Hepatocyte (in vitro differentiated cells): ENCODE measurements around the gene PBX3. TPM values are rescaled to one million over a fixed set of nuclear protein-coding genes. Genes with fewer than 3 reads are reported as not detected.

ENCODE experiments used
- DNase-seq: peaks from one replicate; pipeline ENCODE4 v3.0.0-alpha.2; 2016; ENCODE audit warnings: low spot score
- H2AFZ ChIP-seq: fragments of 200-600 bp; sonication (generic); 2 replicates; pipeline ENCODE4 v1.6.0; 2016; ENCODE audit warnings: antibody characterized with exemption, mild to moderate bottlenecking
- H3K27ac ChIP-seq: fragments of 200-600 bp; sonication (generic); 2 replicates; pipeline ENCODE4 v1.5.1; 2016; ENCODE audit warnings: mild to moderate bottlenecking
- H3K27me3 ChIP-seq: fragments of 200-600 bp; sonication (generic); 2 replicates; pipeline ENCODE4 v1.6.1; 2016
- H3K36me3 ChIP-seq: fragments of 200-600 bp; sonication (generic); replicated peaks from 2 replicates; pipeline ENCODE4 v1.5.1; 2016; ENCODE audit warnings: low read depth; ENCODE audit not compliant: insufficient read depth
- H3K4me1 ChIP-seq: fragments of 200-600 bp; sonication (generic); 2 replicates; pipeline ENCODE4 v1.5.1; 2016; ENCODE audit warnings: mild to moderate bottlenecking, moderate library complexity; ENCODE audit not compliant: insufficient read depth
- H3K4me2 ChIP-seq: fragments of 200-600 bp; sonication (generic); 2 replicates; pipeline ENCODE4 v1.6.0; 2016
- H3K4me3 ChIP-seq: fragments of 200-600 bp; sonication (generic); 2 replicates; pipeline ENCODE4 v1.5.1; 2016; ENCODE audit warnings: mild to moderate bottlenecking
- H3K79me2 ChIP-seq: fragments of 200-600 bp; sonication (generic); 2 replicates; pipeline ENCODE4 v1.6.0; 2017; ENCODE audit warnings: mild to moderate bottlenecking
- H3K9me2 ChIP-seq: fragments of 200-600 bp; sonication (generic); replicated peaks from 2 replicates; pipeline ENCODE4 v1.6.0; 2017; ENCODE audit warnings: mild to moderate bottlenecking; ENCODE audit not compliant: insufficient read depth
- H3K9me3 ChIP-seq: fragments of 200-600 bp; sonication (generic); 2 replicates; pipeline ENCODE4 v1.5.1; 2016; ENCODE audit warnings: low read depth, mild to moderate bottlenecking
- H4K20me1 ChIP-seq: fragments of 200-600 bp; sonication (generic); 2 replicates; pipeline ENCODE4 v1.6.0; 2016; ENCODE audit warnings: mild to moderate bottlenecking; ENCODE audit not compliant: insufficient read depth, poor library complexity, severe bottlenecking
- CTCF ChIP-seq: fragments of 200-600 bp; sonication (generic); IDR thresholded peaks from 2 replicates; pipeline ENCODE4 v1.5.1; 2016; ENCODE audit warnings: antibody characterized with exemption, mild to moderate bottlenecking; ENCODE audit not compliant: poor library complexity
- EZH2 ChIP-seq: fragments of 200-600 bp; sonication (generic); IDR thresholded peaks from 2 replicates; pipeline ENCODE4 v1.6.1; 2016; ENCODE audit warnings: antibody characterized with exemption, mild to moderate bottlenecking, borderline replicate concordance
- EZH2phosphoT487 ChIP-seq: fragments of 200-600 bp; sonication (generic); IDR thresholded peaks from one replicate; pipeline ENCODE4 v1.6.1; 2018; ENCODE audit warnings: antibody characterized with exemption, mild to moderate bottlenecking, low read depth, moderate library complexity; ENCODE audit not compliant: unreplicated experiment, severe bottlenecking
- whole genome bisulfite sequencing: methylation state at CpG from one replicate; pipeline ENCODE4 v1.1.6; 2016; ENCODE audit warnings: low lambda C conversion rate; ENCODE audit errors: missing lambda C conversion rate; 5-methylcytosine and 5-hydroxymethylcytosine counted together
- polyA plus RNA-seq: library from polyadenylated mRNA; unstranded; fragments of >200 nt; fragmentation: Nextera tagmentation; extraction: Ambion mirVana; gene quantifications from 2 replicates; pipeline ENCODE4 v1.2.1, GENCODE V29; 2016
- total RNA-seq: library from RNA; depleted of rRNA; stranded (reverse); fragments of >200 nt; gene quantifications from 2 replicates; pipeline ENCODE4 v1.2.3, GENCODE V29; 2014

PBX3 gene
- total and polyA plus RNA-seq, 2 experiments from 2014 or later, result 15.9 to 23.3 TPM

- H3K79me2 ChIP-seq, result no peaks in the 10 kb centered on the region
- H3K36me3 ChIP-seq, result no peaks in the 10 kb centered on the region
- no peak for DNase-seq
- no peak overlapping the region for H3K27ac ChIP-seq
- no peaks in the 10 kb centered on the region for H4K20me1 ChIP-seq
- no peak overlapping the region for H3K4me3 ChIP-seq
- WGBS, result 63% methylated on average over 5 of the region's 5 CpGs
- no peaks in the 10 kb centered on the region for H3K27me3 ChIP-seq
- H3K9me2 ChIP-seq, result no peaks in the 10 kb centered on the region
- peak overlapping the region; percentile 43 for H3K4me2 ChIP-seq
- H3K4me1 ChIP-seq, result no peaks in the 10 kb centered on the region
- no peak overlapping the region for H2AFZ ChIP-seq
- TF ChIP-seq EZH2phosphoT487 (no peak), EZH2 (no peak), CTCF (no peak)
- no peaks in the 10 kb centered on the region for H3K9me3 ChIP-seq
Observed at GRCh38 chr9:125843646-125844045, 96.5 kb downstream of the PBX3 start.

GRCh38 chr9:125844611-125845010, 97.4 kb downstream of the PBX3 start:
- DNase-seq, result no peak
- H3K27ac ChIP-seq, result no peak overlapping the region
- no peaks in the 10 kb centered on the region for H3K36me3 ChIP-seq
- no peak overlapping the region for H3K4me3 ChIP-seq
- H3K79me2 ChIP-seq, result no peaks in the 10 kb centered on the region
- 71% methylated on average over 3 of the region's 3 CpGs for WGBS
- H3K4me1 ChIP-seq, result no peaks in the 10 kb centered on the region
- no peak overlapping the region for H3K4me2 ChIP-seq
- no peaks in the 10 kb centered on the region for H3K27me3 ChIP-seq
- no peak for TF ChIP-seq CTCF
- TF ChIP-seq EZH2phosphoT487, result no peak
- TF ChIP-seq EZH2, result no peak
- H4K20me1 ChIP-seq, result no peaks in the 10 kb centered on the region
- H3K9me2 ChIP-seq, result no peaks in the 10 kb centered on the region
- no peak overlapping the region for H2AFZ ChIP-seq
- H3K9me3 ChIP-seq, result no peaks in the 10 kb centered on the region

- no peaks in the 10 kb centered on the region for H3K27me3 ChIP-seq
- H3K4me2 ChIP-seq, result no peak overlapping the region
- H3K79me2 ChIP-seq, result no peaks in the 10 kb centered on the region
- DNase-seq, result no peak
- no peaks in the 10 kb centered on the region for H3K9me2 ChIP-seq
- TF ChIP-seq EZH2, result no peak
- TF ChIP-seq EZH2phosphoT487, result no peak
- no peak for TF ChIP-seq CTCF
- no peaks in the 10 kb centered on the region for H4K20me1 ChIP-seq
- H3K36me3 ChIP-seq, result no peaks in the 10 kb centered on the region
- H3K9me3 ChIP-seq, result no peaks in the 10 kb centered on the region
- H3K27ac ChIP-seq, result no peak overlapping the region
- no peaks in the 10 kb centered on the region for H3K4me1 ChIP-seq
- H3K4me3 ChIP-seq, result no peak overlapping the region
- 94% methylated on average over 5 of the region's 5 CpGs for WGBS
- no peak overlapping the region for H2AFZ ChIP-seq
Observed at GRCh38 chr9:125845271-125845808, 98.2 kb downstream of the PBX3 start.
